Liver (tissue), 9 donors: Measurements from ENCODE around the gene HPCA. TPM values are rescaled to one million over a fixed set of nuclear protein-coding genes. Genes with fewer than 3 reads are reported as not detected.

Source experiments
- DNase-seq: peaks from one replicate; pipeline ENCODE4 v3.0.0-alpha.2; 2017; ENCODE audit warnings: low spot score
- H3K27ac ChIP-seq, 2 donors: one replicate each; pipeline ENCODE4 v1.7.0; 2013; ENCODE audit warnings: inconsistent platforms in 2 of 2, low read length in 2 of 2, control low read depth in 1 of 2, low read depth in 1 of 2, mild to moderate bottlenecking in 1 of 2
- H3K27me3 ChIP-seq, 4 donors: one replicate each; pipeline versions ENCODE4 v1.6.1 to v1.7.0; 2013; ENCODE audit warnings: low read length in 3 of 4, inconsistent platforms in 1 of 4, mild to moderate bottlenecking in 1 of 4, moderate library complexity in 1 of 4; ENCODE audit not compliant: control insufficient read depth in 4 of 4, insufficient read depth in 4 of 4
- H3K36me3 ChIP-seq, 4 donors: one replicate each; pipeline versions ENCODE4 v1.6.1 to v1.7.0; 2013; ENCODE audit warnings: low read length in 3 of 4, mild to moderate bottlenecking in 3 of 4, low read depth in 1 of 4, moderate library complexity in 1 of 4; ENCODE audit not compliant: control insufficient read depth in 4 of 4, insufficient read depth in 3 of 4
- H3K4me1 ChIP-seq, 4 donors: one replicate each; pipeline versions ENCODE4 v1.6.1 to v1.7.0; 2013; ENCODE audit warnings: low read length in 3 of 4, mild to moderate bottlenecking in 3 of 4, moderate library complexity in 1 of 4; ENCODE audit not compliant: control insufficient read depth in 4 of 4, insufficient read depth in 4 of 4
- H3K4me3 ChIP-seq, 3 donors: one replicate each; pipeline versions ENCODE4 v1.6.1 to v1.7.0; 2013; ENCODE audit warnings: low read length in 3 of 3, control low read depth in 1 of 3, low read depth in 1 of 3, mild to moderate bottlenecking in 1 of 3
- H3K9ac ChIP-seq, 2 donors: one replicate each; pipeline ENCODE4 v1.7.0; 2013; ENCODE audit warnings: low read length in 2 of 2, mild to moderate bottlenecking in 2 of 2, moderate library complexity in 2 of 2, control low read depth in 1 of 2, low read depth in 1 of 2
- H3K9me3 ChIP-seq, 4 donors: one replicate each; pipeline versions ENCODE4 v1.6.1 to v1.7.0; 2013; ENCODE audit warnings: low read length in 3 of 4; ENCODE audit not compliant: control insufficient read depth in 4 of 4
- ATF3 ChIP-seq: IDR thresholded peaks from 2 replicates; pipeline ENCODE4 v1.6.1; 2016; ENCODE audit warnings: antibody characterized with exemption
- FOXA1 ChIP-seq: IDR thresholded peaks from 2 replicates; pipeline ENCODE4 v1.6.1; 2016; ENCODE audit warnings: antibody characterized with exemption
- GABPA ChIP-seq, 2 donors: IDR thresholded peaks in 1 of 2; conservative IDR thresholded peaks in 1 of 2; 2 replicates each; pipeline ENCODE4 v1.6.1; 2016; ENCODE audit warnings: antibody characterized with exemption in 2 of 2, mild to moderate bottlenecking in 1 of 2, moderate library complexity in 1 of 2
- HNF4A ChIP-seq, 2 donors: conservative IDR thresholded peaks; 2 replicates each; pipeline ENCODE4 v1.6.1; 2016; ENCODE audit warnings: antibody characterized with exemption in 2 of 2, mild to moderate bottlenecking in 2 of 2
- HNF4G ChIP-seq: IDR thresholded peaks from 2 replicates; pipeline ENCODE4 v1.6.1; 2016; ENCODE audit warnings: antibody characterized with exemption
- JUND ChIP-seq, 2 donors: IDR thresholded peaks; 2 replicates each; pipeline ENCODE4 v1.6.1; 2016; ENCODE audit warnings: antibody characterized with exemption in 2 of 2
- NR2F2 ChIP-seq: IDR thresholded peaks from 2 replicates; pipeline ENCODE4 v1.6.1; 2016; ENCODE audit warnings: antibody characterized with exemption
- RAD21 ChIP-seq, 2 donors: IDR thresholded peaks; 2 replicates each; pipeline ENCODE4 v1.6.1; 2016; ENCODE audit warnings: antibody characterized with exemption in 2 of 2, mild to moderate bottlenecking in 2 of 2
- REST ChIP-seq: IDR thresholded peaks from 2 replicates; pipeline ENCODE4 v1.6.1; 2016; ENCODE audit warnings: antibody characterized with exemption, mild to moderate bottlenecking
- RXRA ChIP-seq, 2 donors: IDR thresholded peaks; 2 replicates each; pipeline ENCODE4 v1.6.1; 2017 to 2018; ENCODE audit warnings: antibody characterized with exemption in 2 of 2, mild to moderate bottlenecking in 1 of 2
- SP1 ChIP-seq: IDR thresholded peaks from 2 replicates; pipeline ENCODE4 v1.6.1; 2018; ENCODE audit warnings: antibody characterized with exemption, mild to moderate bottlenecking
- TAF1 ChIP-seq: conservative IDR thresholded peaks from 2 replicates; pipeline ENCODE4 v1.6.1; 2016; ENCODE audit warnings: antibody characterized with exemption, mild to moderate bottlenecking
- ZBTB33 ChIP-seq: IDR thresholded peaks from 2 replicates; pipeline ENCODE4 v1.6.1; 2016; ENCODE audit warnings: antibody characterized with exemption
- WGBS: extraction: QIAGEN DNeasy Blood & Tissue Kit; methylation state at CpG from one replicate; pipeline ENCODE4 v1.1.7; 2013; 5-methylcytosine and 5-hydroxymethylcytosine counted together
- polyA plus RNA-seq, 2 donors: library from polyadenylated mRNA; stranded (reverse) in 1 of 2; unstranded in 1 of 2; fragments of 200-250 nt in 1 of 2; fragments of >200 nt in 1 of 2; fragmentation: Nextera tagmentation in 1 of 2; extraction: Ambion mirVana in 1 of 2; gene quantifications; one replicate each; pipeline versions ENCODE4 v1.2.1 to v1.2.3, GENCODE V29; 2013 to 2015
- total RNA-seq, 2 donors: library from RNA; depleted of rRNA; stranded (reverse); fragments of >200 nt; gene quantifications; one replicate each; pipeline ENCODE4 v1.2.3, GENCODE V29; 2014
- TF ChIP-seq, protein P1 (sequence below): fragments of 150-350 bp; IDR thresholded peaks from 2 replicates; pipeline ENCODE4 v1.5.1; 2017; ENCODE audit warnings: improper control_type of control experiment, low read depth, low read length; ENCODE audit not compliant: missing input control
- donor health status: healthy.
- donor health status: healthy.
- donor health status: healthy.
- donor health status: healthy.
- donor health status: healthy.

Gene HPCA
- total and polyA plus RNA-seq, 4 donors = not detected

GRCh38 chr1:32876341-32877210 lies 9.7 kb upstream of the HPCA start:
- no peaks in the 10 kb centered on the region for H3K9me3 ChIP-seq
- 37% methylated on average over 16 of the region's 16 CpGs for WGBS
- peaks cover 0 to 2% (median 0%) of the 10 kb centered on the region in 4 donors for H3K27me3 ChIP-seq
- TF ChIP-seq RAD21 (IDR thresholded peaks at IDR 0.05) (peak; percentile 64 to 89), FOXA1 (no peak), HNF4A (conservative IDR thresholded peaks at IDR 0.05) (peak in 1 of 2 donors; percentile 33)
- TF ChIP-seq, protein P1, sequence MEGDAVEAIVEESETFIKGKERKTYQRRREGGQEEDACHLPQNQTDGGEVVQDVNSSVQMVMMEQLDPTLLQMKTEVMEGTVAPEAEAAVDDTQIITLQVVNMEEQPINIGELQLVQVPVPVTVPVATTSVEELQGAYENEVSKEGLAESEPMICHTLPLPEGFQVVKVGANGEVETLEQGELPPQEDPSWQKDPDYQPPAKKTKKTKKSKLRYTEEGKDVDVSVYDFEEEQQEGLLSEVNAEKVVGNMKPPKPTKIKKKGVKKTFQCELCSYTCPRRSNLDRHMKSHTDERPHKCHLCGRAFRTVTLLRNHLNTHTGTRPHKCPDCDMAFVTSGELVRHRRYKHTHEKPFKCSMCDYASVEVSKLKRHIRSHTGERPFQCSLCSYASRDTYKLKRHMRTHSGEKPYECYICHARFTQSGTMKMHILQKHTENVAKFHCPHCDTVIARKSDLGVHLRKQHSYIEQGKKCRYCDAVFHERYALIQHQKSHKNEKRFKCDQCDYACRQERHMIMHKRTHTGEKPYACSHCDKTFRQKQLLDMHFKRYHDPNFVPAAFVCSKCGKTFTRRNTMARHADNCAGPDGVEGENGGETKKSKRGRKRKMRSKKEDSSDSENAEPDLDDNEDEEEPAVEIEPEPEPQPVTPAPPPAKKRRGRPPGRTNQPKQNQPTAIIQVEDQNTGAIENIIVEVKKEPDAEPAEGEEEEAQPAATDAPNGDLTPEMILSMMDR = peak; percentile 73
- no peak overlapping the region for H3K9ac ChIP-seq
- no peaks in the 10 kb centered on the region for H3K36me3 ChIP-seq
- H3K4me3 ChIP-seq = no peak overlapping the region
- H3K4me1 ChIP-seq = peaks cover 0 to 17% (median 10%) of the 10 kb centered on the region in 4 donors
- DNase-seq = peak; percentile 71
- no peak overlapping the region for H3K27ac ChIP-seq

DNA sequence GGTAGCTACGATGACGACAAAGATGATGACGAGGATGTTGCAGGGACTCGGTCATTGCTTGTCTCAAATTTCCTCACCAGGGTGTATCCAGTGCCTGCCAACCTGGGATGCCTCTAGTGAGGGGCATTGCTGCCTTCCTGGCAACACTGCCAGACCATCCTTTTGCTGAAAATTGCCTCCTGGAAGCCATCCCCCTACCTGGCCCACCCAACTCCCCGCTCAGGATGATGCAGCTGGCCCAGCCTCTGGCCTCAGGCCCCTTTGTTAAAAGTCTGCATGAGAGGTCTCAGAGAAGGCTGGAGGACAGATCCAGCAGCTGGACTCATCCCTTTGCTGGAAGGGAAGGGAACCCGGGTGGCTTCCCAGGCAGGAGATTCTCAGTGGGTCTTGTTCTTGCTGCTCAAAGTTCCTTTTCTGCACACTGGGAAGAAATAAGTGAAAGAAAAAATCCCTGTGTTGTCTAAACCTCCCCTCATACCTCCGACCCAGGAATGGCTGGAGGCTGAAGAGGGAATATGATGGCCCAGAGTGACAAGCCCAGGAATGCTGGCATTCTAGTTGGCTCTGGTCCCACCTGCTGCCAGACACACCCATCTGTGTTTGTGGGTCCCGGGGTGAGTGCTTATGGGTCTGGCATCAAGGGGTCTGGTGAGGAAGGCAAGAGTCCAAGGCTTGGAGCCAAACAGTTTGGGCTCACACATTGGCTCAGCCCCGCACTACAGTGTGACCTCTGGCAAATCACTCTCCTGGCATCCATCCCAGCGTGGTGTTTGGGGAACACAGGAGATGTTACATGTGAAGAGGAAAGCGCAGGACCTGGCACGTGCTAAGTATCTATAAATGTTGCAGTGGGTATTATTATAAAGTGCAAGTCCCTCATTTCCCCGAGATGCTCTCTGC lies 8.8 kb upstream of the HPCA start:
- 62% methylated on average over 13 of the region's 13 CpGs for WGBS
- H3K36me3 ChIP-seq = no peaks in the 10 kb centered on the region
- H3K9me3 ChIP-seq = no peaks in the 10 kb centered on the region
- no peak for TF ChIP-seq TAF1
- TF ChIP-seq HNF4A (conservative IDR thresholded peaks at IDR 0.05) = peak in 1 of 2 donors; percentile 28
- peak in 1 of 2 donors; percentile 46 for TF ChIP-seq RXRA (IDR thresholded peaks at IDR 0.05)
- no peak for TF ChIP-seq JUND (IDR thresholded peaks at IDR 0.05)
- no peak for TF ChIP-seq ZBTB33
- no peak for TF ChIP-seq GABPA (IDR thresholded peaks at IDR 0.05 in 1 of 2, conservative IDR thresholded peaks at IDR 0.05 in 1 of 2)
- no peak for TF ChIP-seq HNF4G
- no peak overlapping the region for H3K9ac ChIP-seq
- peaks cover 0 to 2% (median 0%) of the 10 kb centered on the region in 4 donors for H3K27me3 ChIP-seq
- no peak overlapping the region for H3K4me3 ChIP-seq
- DNase-seq = no peak
- no peak overlapping the region for H3K27ac ChIP-seq
- H3K4me1 ChIP-seq = peaks cover 0 to 16% (median 10%) of the 10 kb centered on the region in 4 donors

GRCh38 chr1:32878183-32878582 lies 8.1 kb upstream of the HPCA start:
- no peak for DNase-seq
- Histone ChIP-seq H3K4me3 (no peak overlapping the region), H3K4me1 (peaks cover 0 to 16% (median 9%) of the 10 kb centered on the region in 4 donors), H3K27ac (no peak overlapping the region), H3K27me3 (peaks cover 0 to 2% (median 0%) of the 10 kb centered on the region in 4 donors), H3K9me3 (no peaks in the 10 kb centered on the region), H3K36me3 (no peaks in the 10 kb centered on the region), H3K9ac (no peak overlapping the region)
- 67% methylated on average over 6 of the region's 6 CpGs for WGBS
- no peak for TF ChIP-seq REST
- no peak for TF ChIP-seq JUND (IDR thresholded peaks at IDR 0.05)
- no peak for TF ChIP-seq SP1
- no peak for TF ChIP-seq ATF3
- TF ChIP-seq, protein P1 = no peak
- TF ChIP-seq TAF1 = no peak
- TF ChIP-seq NR2F2 = no peak
- TF ChIP-seq RXRA (IDR thresholded peaks at IDR 0.05) = no peak
- TF ChIP-seq HNF4G = no peak
